22Rv1 (cell line): ENCODE measurements around the gene CERS2.

Source experiments
- ZFX ChIP-seq: fragments of 450-650 bp; IDR thresholded peaks from 2 replicates; pipeline ENCODE4 v1.6.1; 2017; ENCODE audit warnings: antibody characterized with exemption, borderline replicate concordance
- TF ChIP-seq, protein P1 (sequence below): fragments of 450-650 bp; IDR thresholded peaks from 2 replicates; pipeline ENCODE4 v1.5.1; 2017; ENCODE audit warnings: mild to moderate bottlenecking

DNA sequence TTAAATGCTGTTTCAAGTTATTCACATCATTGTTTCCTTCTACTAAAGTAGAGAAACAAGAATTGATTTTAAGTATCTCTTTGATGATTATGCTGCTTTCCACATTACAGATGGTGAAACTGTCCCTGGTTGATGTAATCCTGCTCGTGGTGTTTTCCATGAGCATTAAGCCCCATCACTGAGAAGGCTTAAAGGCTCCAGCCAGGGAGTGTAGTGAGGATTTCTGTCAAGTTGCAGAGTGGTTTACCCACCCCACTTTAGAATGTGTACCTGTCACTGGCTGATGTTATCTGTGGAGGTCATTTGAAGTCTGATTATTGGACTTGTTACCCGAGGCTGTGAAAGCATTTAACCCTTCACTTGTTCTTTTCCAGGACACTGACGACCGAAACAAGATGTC is 12.9 kb downstream of the CERS2 start:
- TF ChIP-seq, protein P1, sequence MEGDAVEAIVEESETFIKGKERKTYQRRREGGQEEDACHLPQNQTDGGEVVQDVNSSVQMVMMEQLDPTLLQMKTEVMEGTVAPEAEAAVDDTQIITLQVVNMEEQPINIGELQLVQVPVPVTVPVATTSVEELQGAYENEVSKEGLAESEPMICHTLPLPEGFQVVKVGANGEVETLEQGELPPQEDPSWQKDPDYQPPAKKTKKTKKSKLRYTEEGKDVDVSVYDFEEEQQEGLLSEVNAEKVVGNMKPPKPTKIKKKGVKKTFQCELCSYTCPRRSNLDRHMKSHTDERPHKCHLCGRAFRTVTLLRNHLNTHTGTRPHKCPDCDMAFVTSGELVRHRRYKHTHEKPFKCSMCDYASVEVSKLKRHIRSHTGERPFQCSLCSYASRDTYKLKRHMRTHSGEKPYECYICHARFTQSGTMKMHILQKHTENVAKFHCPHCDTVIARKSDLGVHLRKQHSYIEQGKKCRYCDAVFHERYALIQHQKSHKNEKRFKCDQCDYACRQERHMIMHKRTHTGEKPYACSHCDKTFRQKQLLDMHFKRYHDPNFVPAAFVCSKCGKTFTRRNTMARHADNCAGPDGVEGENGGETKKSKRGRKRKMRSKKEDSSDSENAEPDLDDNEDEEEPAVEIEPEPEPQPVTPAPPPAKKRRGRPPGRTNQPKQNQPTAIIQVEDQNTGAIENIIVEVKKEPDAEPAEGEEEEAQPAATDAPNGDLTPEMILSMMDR, result no peak
- no peak for TF ChIP-seq ZFX
